NT2/D1 (cell line): ENCODE measurements around the gene HOMEZ.

Experiments used
- DNase-seq: peaks from one replicate; pipeline ENCODE4 v3.0.0-alpha.2; 2011; ENCODE audit warnings: low read depth, low spot score
- H3K27me3 ChIP-seq: 2 replicates; pipeline ENCODE4 v1.6.0; 2011; ENCODE audit warnings: mild to moderate bottlenecking; ENCODE audit not compliant: insufficient read length, insufficient read depth
- H3K36me3 ChIP-seq: 2 replicates; pipeline ENCODE4 v1.6.1; 2011; ENCODE audit warnings: mild to moderate bottlenecking, low read length, mixed read lengths; ENCODE audit not compliant: insufficient read depth, insufficient read length
- H3K4me1 ChIP-seq: 2 replicates; pipeline ENCODE4 v1.5.1; 2011; ENCODE audit not compliant: insufficient read depth, insufficient read length
- H3K4me3 ChIP-seq: 2 replicates; pipeline ENCODE4 v1.5.1; 2011; ENCODE audit warnings: low read depth; ENCODE audit not compliant: insufficient read length
- H3K9ac ChIP-seq: 2 replicates; pipeline ENCODE4 v1.6.0; 2011; ENCODE audit warnings: low read depth; ENCODE audit not compliant: insufficient read length
- H3K9me3 ChIP-seq: 2 replicates; pipeline ENCODE4 v1.5.1; 2011; ENCODE audit warnings: mild to moderate bottlenecking, low read length; ENCODE audit not compliant: insufficient read depth
- SUZ12 ChIP-seq: IDR thresholded peaks from 2 replicates; pipeline ENCODE4 v1.6.1; 2011; ENCODE audit not compliant: insufficient read length, insufficient read depth; ENCODE audit errors: extremely low read depth
- YY1 ChIP-seq: IDR thresholded peaks from 2 replicates; pipeline ENCODE4 v1.6.1; 2011; ENCODE audit not compliant: insufficient read length, insufficient read depth
- ZNF274 ChIP-seq: IDR thresholded peaks from 2 replicates; pipeline ENCODE4 v1.6.1; 2011; ENCODE audit warnings: mild to moderate bottlenecking, low read depth, low read length

Gene HOMEZ

GRCh38 chr14:23319746-23320583 lies 34.0 kb upstream of the HOMEZ start:
- TF ChIP-seq ZNF274 (no peak), YY1 (no peak), SUZ12 (no peak)
- peak overlapping the region; percentile 68 for H3K4me3 ChIP-seq
- H3K4me1 ChIP-seq: no peaks in the 10 kb centered on the region
- no peaks in the 10 kb centered on the region for H3K9me3 ChIP-seq
- no peak for DNase-seq
- peak overlapping the region; percentile 79 for H3K9ac ChIP-seq
- no peaks in the 10 kb centered on the region for H3K27me3 ChIP-seq
- H3K36me3 ChIP-seq: peaks cover 41% of the 10 kb centered on the region

DNA sequence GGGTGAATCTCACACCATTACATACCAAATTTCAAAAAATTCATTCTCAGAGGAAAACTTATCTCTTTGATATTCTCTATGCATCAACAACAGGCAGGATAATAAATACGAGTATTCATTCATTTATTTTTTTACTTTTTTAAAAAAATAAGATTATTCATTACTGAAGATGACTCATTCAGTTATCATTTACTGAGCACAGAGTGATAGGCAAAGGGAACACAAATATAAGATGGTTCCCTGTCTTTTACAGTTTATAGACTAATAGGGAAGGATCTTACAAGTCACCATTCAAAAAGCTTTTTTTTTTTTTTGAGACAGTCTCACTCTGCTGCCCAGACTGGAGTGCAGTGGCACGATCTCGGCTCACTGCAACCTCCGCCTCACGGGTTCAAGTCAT lies 30.4 kb upstream of the HOMEZ start:
- TF ChIP-seq ZNF274 (no peak), SUZ12 (no peak), YY1 (no peak)
- no peaks in the 10 kb centered on the region for H3K4me1 ChIP-seq
- H3K4me3 ChIP-seq: no peak overlapping the region
- H3K9ac ChIP-seq: no peak overlapping the region
- peaks cover 26% of the 10 kb centered on the region for H3K36me3 ChIP-seq
- H3K9me3 ChIP-seq: no peaks in the 10 kb centered on the region
- no peaks in the 10 kb centered on the region for H3K27me3 ChIP-seq
- no peak for DNase-seq

DNA sequence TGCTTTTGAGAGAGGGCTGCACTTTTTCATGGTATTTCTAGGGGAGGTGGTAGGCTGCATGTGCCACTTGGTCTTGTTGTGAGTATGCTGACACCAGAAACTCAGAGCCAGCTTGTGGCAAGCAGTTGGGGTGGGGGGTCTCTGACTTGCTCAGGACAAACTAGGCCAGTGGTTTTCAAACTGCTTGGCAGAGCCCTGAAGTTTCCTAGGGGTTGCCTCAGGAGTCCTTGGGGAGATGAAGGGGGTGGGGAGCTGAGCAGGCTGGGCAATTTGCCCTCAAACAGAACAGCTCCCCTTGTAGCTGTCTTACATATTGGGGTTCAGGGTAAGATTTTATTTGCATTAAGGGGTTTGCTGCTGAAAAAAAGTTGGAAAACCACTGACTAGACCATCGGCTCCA lies 24.6 kb upstream of the HOMEZ start:
- Histone ChIP-seq H3K4me1 (peaks cover 4% of the 10 kb centered on the region), H3K4me3 (no peak overlapping the region), H3K27me3 (no peaks in the 10 kb centered on the region), H3K36me3 (peaks cover 53% of the 10 kb centered on the region), H3K9me3 (no peaks in the 10 kb centered on the region), H3K9ac (no peak overlapping the region)
- no peak for DNase-seq
- TF ChIP-seq YY1 (no peak), ZNF274 (no peak), SUZ12 (no peak)

GRCh38 chr14:23308721-23309445 lies 23.0 kb upstream of the HOMEZ start:
- no peak for TF ChIP-seq ZNF274
- TF ChIP-seq YY1: no peak
- no peak for DNase-seq
- Histone ChIP-seq H3K27me3 (peaks cover 13% of the 10 kb centered on the region), H3K9ac (no peak overlapping the region), H3K36me3 (peaks cover 53% of the 10 kb centered on the region), H3K4me3 (no peak overlapping the region), H3K9me3 (no peaks in the 10 kb centered on the region), H3K4me1 (peaks cover 4% of the 10 kb centered on the region)

- H3K9me3 ChIP-seq: no peaks in the 10 kb centered on the region
- no peak for DNase-seq
- peaks cover 53% of the 10 kb centered on the region for H3K36me3 ChIP-seq
- peak overlapping the region; percentile 98 for H3K9ac ChIP-seq
- peak overlapping the region; percentile 90 for H3K4me3 ChIP-seq
- H3K4me1 ChIP-seq: peaks cover 4% of the 10 kb centered on the region
- H3K27me3 ChIP-seq: peaks cover 21% of the 10 kb centered on the region
- no peak for TF ChIP-seq SUZ12
- TF ChIP-seq YY1: no peak
- no peak for TF ChIP-seq ZNF274
Observed at GRCh38 chr14:23307687-23308644, 22.0 kb upstream of the HOMEZ start.

DNA sequence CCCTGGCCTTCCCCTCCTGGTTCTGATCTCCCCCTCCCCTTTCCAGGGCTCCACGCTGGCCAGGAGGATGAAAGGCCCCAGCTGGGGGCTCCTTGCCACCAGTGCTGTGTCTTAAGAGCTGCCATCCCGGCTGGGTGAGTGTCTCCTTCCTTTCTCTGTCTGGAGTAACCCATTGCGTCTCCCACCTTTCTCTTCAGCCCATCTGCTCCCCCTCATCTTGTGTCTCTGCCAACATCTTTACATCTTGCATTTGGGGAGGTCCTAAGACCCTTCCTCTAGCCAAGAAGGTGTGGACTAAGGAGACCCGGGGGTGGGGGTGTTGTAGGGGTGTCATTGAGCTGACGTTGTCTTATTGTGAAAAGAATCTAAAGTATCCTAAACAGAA lies 21.2 kb upstream of the HOMEZ start:
- Histone ChIP-seq H3K36me3 (peaks cover 47% of the 10 kb centered on the region), H3K9me3 (no peaks in the 10 kb centered on the region), H3K9ac (peak overlapping the region; percentile 98), H3K27me3 (peaks cover 22% of the 10 kb centered on the region), H3K4me3 (peak overlapping the region; percentile 90), H3K4me1 (peaks cover 4% of the 10 kb centered on the region)
- DNase-seq: no peak
- TF ChIP-seq ZNF274: no peak
- TF ChIP-seq YY1: no peak
- no peak for TF ChIP-seq SUZ12
